Coronary artery (tissue), 2 donors: ENCODE results near the gene TOMM5.

Experiments
- DNase-seq: peaks from one replicate; pipeline ENCODE4 v3.0.0-alpha.2; 2017; ENCODE audit warnings: low spot score
- H3K27ac ChIP-seq, 2 donors: fragments of 200-600 bp; sonication (generic); one replicate each; pipeline ENCODE4 v1.5.1; 2016 to 2019
- H3K4me3 ChIP-seq: fragments of 200-600 bp; sonication (generic); 2 replicates; pipeline ENCODE4 v1.5.1; 2016; ENCODE audit warnings: mild to moderate bottlenecking, moderate library complexity
- TF ChIP-seq, protein P1 (sequence below): fragments of 200-600 bp; sonication (generic); IDR thresholded peaks from one replicate; pipeline ENCODE4 v1.5.1; 2019; ENCODE audit warnings: antibody characterized with exemption

Gene TOMM5

GRCh38 chr9:37592108-37592951 lies at the start of gene TOMM5:
TSS of gene TOMM5 (minus strand) at chr9:37592597. CDS start at chr9:37592532, 65 bp downstream.
- DNase-seq = peak; percentile 94
- TF ChIP-seq, protein P1, sequence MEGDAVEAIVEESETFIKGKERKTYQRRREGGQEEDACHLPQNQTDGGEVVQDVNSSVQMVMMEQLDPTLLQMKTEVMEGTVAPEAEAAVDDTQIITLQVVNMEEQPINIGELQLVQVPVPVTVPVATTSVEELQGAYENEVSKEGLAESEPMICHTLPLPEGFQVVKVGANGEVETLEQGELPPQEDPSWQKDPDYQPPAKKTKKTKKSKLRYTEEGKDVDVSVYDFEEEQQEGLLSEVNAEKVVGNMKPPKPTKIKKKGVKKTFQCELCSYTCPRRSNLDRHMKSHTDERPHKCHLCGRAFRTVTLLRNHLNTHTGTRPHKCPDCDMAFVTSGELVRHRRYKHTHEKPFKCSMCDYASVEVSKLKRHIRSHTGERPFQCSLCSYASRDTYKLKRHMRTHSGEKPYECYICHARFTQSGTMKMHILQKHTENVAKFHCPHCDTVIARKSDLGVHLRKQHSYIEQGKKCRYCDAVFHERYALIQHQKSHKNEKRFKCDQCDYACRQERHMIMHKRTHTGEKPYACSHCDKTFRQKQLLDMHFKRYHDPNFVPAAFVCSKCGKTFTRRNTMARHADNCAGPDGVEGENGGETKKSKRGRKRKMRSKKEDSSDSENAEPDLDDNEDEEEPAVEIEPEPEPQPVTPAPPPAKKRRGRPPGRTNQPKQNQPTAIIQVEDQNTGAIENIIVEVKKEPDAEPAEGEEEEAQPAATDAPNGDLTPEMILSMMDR = no peak
- H3K4me3 ChIP-seq = peak within 1 kb of the TSS; percentile 95
- peak within 1 kb of the TSS; percentile 70 to 89 for H3K27ac ChIP-seq

DNA sequence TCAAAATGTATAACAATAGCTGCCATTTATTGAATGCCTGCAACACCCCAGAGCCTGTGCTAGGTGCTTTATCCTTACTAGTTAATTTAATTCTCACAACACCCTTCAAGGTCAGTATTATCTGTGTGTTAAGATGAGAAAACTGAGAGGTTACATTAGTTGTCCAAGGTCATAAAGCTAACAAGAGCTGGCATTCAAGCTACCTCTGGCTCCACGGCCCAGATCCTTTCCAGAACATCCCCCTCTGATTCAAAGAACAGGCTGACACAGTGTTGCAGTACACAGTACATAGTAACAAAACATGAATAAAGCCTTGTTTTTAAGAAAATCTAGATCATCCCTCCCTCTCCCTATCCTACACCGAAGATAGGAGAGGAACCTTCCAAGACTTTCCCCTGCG lies 48.9 kb upstream of the TOMM5 start:
- Histone ChIP-seq H3K4me3 (no peak overlapping the region), H3K27ac (no peak overlapping the region)
- TF ChIP-seq, protein P1 = no peak
- no peak for DNase-seq

DNA sequence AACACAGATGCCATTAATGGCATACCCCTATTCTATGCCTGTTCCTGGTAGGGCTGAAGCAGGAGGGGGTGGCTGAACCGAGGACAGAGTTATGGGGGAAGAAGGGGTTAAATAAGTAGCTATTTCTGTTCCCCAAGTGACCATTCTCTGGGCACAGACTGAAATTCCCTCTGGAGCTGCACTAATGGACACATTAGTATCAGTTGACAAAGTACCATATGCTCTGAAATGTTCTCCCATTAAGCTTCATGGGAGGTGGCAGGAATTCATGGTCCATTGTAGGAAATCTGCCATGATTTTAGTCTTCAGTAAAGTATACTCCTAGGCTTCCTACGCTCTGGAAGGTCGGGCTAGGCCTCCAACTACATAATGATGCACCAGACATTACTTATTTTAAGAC lies 47.8 kb upstream of the TOMM5 start:
- no peak overlapping the region for H3K27ac ChIP-seq
- TF ChIP-seq, protein P1 = no peak

DNA sequence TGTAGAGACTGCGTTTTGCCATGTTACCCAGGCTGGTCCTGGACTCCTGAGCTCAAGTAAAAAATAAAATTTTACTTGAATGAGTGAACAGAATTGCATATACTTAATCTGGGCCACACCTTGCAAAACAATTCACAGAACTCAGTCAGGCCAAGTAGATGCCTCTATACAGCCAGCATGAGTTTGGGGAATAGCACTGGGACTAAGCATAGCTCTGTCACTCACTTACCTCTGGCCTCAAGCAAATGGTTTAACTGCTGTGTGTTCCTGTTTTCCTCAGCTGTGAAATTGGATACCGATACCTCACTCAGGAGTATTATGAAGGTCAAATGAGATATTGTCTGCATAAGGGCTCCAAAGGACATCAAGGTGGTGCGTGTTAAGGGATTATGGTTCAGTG lies 47.4 kb upstream of the TOMM5 start:
- no peak for DNase-seq
- Histone ChIP-seq H3K27ac (no peak overlapping the region), H3K4me3 (no peak overlapping the region)
- TF ChIP-seq, protein P1 = no peak

More for the DNA sequence above, 47.8 kb upstream of the TOMM5 start:
- H3K4me3 ChIP-seq = no peak overlapping the region
- no peak for DNase-seq

GRCh38 chr9:37639109-37639762 lies 46.8 kb upstream of the TOMM5 start:
- no peak for DNase-seq
- no peak overlapping the region for H3K27ac ChIP-seq
- TF ChIP-seq, protein P1 = no peak
- no peak overlapping the region for H3K4me3 ChIP-seq

GRCh38 chr9:37636511-37637448 lies 44.4 kb upstream of the TOMM5 start:
- no peak for DNase-seq
- TF ChIP-seq, protein P1 = no peak
- Histone ChIP-seq H3K27ac (no peak overlapping the region), H3K4me3 (no peak overlapping the region)
